Iris pigment epithelial cell (primary cell): ENCODE measurements around the gene CBR4.
"Not testable (repeated sequence)": the region's sequence is repeated elsewhere in the genome, so short reads cannot be mapped to it uniquely, and the experiment has no call there.

Experiments used
- DNase-seq: peaks from one replicate; pipeline ENCODE4 v3.0.0-alpha.2; 2011; ENCODE audit warnings: low read depth

Gene CBR4

DNA sequence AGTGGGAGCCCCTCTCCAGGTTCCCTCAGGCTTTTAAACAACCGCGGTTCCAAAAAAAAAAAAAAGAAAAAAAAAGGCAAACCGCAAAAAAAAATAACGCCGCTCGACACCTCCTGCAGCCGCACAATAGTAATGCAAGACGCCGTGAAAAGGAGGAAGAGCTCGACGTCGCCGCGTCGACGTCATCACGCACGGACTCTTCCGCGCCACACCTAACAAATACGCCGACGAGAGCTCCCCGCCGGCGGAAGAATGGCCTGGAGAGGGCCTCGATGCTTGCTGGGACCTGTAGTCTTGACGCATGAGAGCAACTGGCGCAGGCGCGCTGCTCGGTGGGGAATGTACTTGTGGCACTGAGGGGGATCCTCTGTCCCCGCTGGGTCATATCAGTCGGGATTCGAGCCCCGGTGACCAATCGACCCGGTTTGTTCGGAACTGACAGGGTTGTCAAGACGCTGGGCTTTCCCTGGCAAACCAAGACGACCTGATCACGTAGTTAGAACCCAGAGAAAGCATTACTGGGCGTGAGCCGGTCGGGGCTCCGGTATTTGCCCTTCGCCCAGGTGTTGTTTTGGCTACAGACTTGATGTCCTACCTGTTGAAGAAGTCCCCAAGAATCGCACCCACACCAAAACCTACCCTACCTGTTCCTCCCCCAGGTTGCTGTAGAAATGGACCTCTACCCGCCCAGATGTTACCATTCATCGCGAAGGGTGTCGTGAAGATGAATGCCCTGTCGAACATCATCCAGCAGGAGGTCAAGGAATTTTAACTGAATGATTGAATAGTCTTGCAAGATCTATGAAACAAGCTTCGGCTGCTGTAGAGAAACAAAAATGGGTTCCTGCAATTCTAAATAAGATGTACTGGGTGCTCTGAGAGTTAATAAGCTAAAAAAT, at the start of gene CBR4:
TSS of gene CBR4 (minus strand) at position 131 of the 899 bp plus-strand sequence. CDS start 166 bp downstream, outside the sequence.
- peak; percentile 99 for DNase-seq

- no peak for DNase-seq
Measured at GRCh38 chr4:169059306-169060211, 49.5 kb upstream of the CBR4 start.

- DNase-seq: no peak
Measured at GRCh38 chr4:169058312-169058711, 48.3 kb upstream of the CBR4 start.

GRCh38 chr4:169054879-169055278, 44.8 kb upstream of the CBR4 start:
- no peak for DNase-seq

DNA sequence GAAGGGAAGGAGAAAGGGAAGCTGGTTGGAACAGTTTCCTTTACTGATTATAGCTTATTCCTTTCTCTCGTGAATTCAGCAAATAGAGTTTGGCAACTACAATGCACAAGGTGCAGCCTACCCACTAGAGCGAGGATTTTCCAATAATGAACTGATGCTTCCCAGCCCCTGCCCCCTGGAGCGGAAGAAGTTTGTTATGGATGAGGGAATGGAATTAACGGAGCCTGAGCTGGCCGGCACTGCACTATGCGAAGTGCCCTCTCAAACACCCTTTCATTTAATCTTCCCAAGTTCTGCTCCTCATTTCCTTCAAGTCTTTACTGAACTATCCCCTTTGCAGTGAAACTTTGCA, 42.5 kb upstream of the CBR4 start:
- no peak for DNase-seq

GRCh38 chr4:169051761-169052593, 41.9 kb upstream of the CBR4 start:
- no peak for DNase-seq

GRCh38 chr4:169050881-169051760, 41.1 kb upstream of the CBR4 start:
- no peak for DNase-seq

DNA sequence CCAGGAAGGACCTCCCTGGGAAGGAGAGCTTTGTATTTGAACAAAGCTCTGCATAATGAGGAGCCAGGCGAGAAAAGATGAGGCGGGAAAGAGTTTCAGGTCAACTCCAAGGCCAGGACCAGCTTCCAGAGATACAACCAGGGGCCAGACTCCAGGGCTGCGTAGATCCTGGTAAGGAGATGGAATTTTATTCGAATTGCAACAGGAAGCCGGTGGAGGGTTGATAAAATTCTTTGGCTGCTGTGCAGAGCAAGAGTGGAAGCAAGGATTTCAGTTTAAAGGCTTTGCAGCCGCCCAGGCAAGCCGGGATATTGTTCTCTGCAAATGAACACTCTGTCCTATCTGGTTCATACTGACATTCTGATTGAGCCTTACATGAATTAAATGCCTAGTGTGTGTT, 40.2 kb upstream of the CBR4 start:
- DNase-seq: no peak

DNA sequence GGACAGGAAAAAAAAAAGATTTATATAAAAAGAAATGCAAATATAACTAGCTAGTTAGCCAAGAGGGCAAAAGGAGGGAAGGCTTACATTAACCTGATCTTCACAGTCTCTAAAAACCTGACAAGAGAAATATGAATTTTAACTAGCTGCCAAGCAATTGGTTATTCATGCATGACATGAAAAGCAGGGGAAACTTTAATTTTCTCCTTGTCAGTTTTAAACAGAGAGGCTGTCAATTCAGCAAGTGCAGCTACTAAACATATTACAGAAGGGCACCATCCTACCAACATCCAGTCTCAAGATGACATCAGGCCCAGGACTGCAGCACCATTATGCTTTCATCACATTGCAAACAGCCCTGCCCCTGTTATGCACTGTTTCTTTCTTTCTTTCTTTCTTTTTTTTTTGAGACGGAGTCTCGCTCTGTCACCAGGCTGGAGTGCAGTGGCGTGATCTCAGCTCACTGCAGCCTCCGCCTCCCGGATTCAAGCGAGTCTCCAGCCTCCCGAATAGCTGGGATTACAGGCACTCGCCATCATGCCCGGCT, 38.9 kb upstream of the CBR4 start:
- DNase-seq: no peak

- no peak for DNase-seq
Measured at GRCh38 chr4:169047956-169048355, 37.9 kb upstream of the CBR4 start.

- no peak for DNase-seq
Measured at GRCh38 chr4:169045862-169046584, 36.0 kb upstream of the CBR4 start.

DNA sequence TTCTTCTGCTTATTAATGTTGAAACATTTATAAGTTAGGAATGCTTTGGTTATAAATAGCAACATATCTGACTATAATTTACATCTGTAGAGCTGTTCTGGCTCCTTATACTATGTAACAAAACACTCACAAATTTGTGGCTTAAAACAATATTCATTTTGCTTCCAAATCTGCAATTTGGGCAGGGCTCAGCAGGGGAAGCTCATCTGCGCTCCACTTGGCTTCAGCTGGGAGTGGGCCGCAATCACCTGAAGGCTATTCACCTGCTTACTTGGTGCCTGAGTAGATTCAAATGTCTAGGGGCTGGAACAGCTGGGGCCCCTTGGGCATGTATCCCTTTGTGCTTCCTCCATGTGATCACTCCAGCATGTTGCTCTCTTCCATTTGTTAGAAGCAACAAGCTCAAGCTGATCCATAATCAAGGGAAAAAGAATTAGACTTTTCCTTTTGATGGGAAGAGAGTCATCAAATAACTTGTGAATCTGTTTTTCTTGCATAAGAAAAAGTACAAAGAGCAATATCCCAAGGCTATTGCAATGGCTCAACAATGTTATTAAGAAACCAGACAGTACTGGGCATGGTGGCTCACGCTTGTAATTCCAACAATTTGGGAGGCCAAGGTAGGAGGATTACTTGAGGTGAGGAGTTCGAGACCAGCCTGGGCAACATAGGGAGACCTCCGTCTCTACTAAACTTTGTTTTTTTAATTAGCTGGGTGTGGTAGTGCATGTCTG, 34.8 kb upstream of the CBR4 start:
- DNase-seq: no peak

DNA sequence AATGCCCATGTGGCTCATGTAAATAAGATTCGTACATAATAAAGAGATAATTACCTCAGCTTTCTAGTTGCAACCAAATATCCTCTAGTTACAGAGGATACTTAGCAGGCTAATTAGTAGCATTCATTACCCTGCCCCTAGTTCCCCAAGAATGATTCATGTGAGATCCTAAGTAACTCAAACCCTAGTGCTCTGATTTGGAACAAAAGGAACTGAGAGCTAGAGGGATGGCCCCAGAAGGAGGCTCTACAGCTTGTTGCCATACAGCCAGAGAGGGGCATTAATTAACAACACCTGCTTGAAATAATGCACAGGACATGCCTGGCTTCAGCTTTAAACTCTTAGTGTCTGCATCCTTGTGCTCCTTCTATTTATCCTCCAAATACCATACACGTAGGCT, 32.6 kb upstream of the CBR4 start:
- no peak for DNase-seq

DNA sequence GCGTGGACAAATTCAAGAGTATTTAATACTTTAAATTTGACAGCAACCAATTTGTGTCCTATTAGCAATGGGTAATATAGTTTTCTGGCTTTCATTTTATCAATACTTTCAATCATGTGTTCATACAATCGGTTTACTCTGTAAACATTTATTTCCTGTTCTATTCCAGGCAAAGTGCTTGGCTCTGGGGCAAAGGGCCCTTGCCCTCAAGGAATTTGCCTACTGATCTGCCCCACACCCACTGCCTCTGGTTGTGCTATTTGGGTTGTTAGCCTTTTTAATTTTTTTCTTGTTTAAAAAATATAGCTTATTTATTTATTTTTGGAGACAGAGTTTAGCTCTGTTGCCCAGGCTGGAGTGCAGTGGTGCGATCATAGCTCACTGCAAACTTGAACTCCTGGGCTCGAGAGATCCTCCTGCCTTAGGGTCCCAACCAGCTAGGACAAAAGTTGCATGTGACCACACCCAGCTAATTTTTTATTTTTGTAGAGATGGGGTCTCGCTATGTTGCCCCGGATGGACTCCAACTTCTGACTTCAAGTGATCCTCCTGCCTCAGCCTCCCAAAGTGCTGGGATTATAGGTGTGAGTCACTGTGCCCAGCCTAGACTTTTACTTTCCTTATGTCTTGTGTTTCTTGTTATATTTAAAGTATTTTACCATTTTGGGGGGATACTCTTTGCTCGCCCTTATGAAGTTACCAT, 30.7 kb upstream of the CBR4 start:
- DNase-seq: no peak

- no peak for DNase-seq
Measured at GRCh38 chr4:169039251-169039954, 29.3 kb upstream of the CBR4 start.

DNA sequence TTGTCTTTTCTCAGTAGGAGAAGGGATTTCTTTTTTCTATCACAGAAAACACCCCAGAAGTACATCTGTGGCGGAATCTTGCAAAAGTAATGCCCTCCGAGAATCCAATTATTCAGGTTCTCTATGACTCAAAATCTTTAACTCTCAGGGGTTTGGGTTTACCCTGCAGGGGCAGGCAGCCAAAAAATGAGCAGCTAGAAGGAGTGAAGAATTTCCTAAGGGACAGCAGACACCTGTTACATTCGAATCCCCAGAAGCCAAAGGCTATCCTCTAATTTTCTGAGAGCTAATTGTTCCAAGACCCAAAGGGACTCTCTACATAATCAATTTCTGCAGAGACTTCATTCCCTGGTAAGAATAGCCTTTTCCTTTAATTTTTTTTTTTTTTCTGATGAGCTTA, 27.5 kb upstream of the CBR4 start:
- DNase-seq: no peak

DNA sequence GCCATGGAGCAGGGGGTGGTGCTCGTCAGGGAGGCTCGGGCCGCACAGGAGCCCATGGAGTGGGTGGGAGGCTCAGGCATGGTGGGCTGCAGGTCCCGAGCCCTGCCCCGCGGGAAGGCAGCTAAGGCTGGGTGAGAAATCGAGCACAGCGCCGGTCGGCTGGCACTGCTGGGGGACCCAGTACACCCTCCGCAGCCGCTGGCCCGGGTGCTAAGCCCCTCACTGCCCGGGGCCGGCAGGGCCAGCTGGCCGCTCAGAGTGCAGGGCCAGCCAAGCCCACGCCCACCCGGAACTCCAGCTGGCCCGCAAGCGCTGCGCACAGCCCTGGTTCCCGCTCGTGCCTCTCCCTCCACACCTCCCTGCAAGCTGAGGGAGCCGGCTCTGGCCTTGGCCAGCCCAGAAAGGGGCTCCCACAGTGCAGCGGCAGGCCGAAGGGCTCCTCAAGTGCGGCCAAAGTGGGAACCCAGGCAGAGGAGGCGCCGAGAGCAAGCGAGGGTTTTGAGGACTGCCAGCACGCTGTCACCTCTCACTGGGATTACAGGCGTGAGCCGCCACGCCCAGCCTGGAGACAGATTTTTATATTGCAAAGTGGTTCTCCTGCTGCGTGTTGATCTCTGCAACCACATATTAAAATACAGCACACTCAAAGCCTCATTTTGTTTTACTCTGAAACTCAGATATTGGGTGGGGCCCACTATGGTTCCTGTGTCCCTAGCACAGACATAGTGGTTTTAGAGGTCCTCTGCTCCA, 26.0 kb upstream of the CBR4 start:
- DNase-seq: not testable (repeated sequence)
